ENCODE data around the gene OBI1. TPM values are rescaled to one million over a fixed set of nuclear protein-coding genes. Genes with fewer than 3 reads are reported as not detected.

The OBI1 gene
- total and polyA plus RNA-seq, 9 of the 15 experiments (the other 6 are each of a cell fraction or from before 2014, with no cell fraction given): 8.7 to 18.4 (median 14.2) TPM

GRCh38 chr13:78658630-78659449 is at the start of gene OBI1 (continued):
- TF ChIP-seq NCOA1 (IDR thresholded peaks at IDR 0.05; ENCODE audit: low read depth) (no peak), POLR2B (IDR thresholded peaks at IDR 0.05; ENCODE audit: low read depth, partially characterized antibody) (peak; percentile 64)

GRCh38 chr13:78701383-78701782 is 42.4 kb upstream of the OBI1 start:
- H3K9ac ChIP-seq (ENCODE audit: insufficient read depth in 1 of 2, low read depth in 2 of 2, low read length in 2 of 2): no peak overlapping the region
- BruUV-seq (replicated peaks): no TSS peak
- POLR2A ChIA-PET: no interaction called here
- WGBS (ENCODE audit: insufficient coverage, low coverage, missing lambda C conversion rate): 0% methylated on average over 1 of the region's 1 CpG
- H3K36me3 ChIP-seq (ENCODE audit: control insufficient read depth, insufficient read depth, low read length): no peaks in the 10 kb centered on the region
- CTCF ChIA-PET (ENCODE audit: low intra/inter-chr PET ratio): no interaction called here
- in situ Hi-C loops (cut with MboI) (no loop called here), intact Hi-C loops (cut with micrococcal nuclease) (loop anchor here (10.0 kb wide), 1 partner anchor 387 kb away; no protein-coding TSS in a partner anchor)
- ATAC-seq: no peak
- H3K27me3 ChIP-seq (ENCODE audit: control insufficient read depth in 2 of 2, insufficient read depth in 2 of 2, low read length in 2 of 2): no peaks in the 10 kb centered on the region
- no peaks in the 10 kb centered on the region for H3K4me1 ChIP-seq (replicated peaks in 1 of 2; ENCODE audit: control insufficient read depth in 2 of 2, insufficient read depth in 2 of 2, low read length in 2 of 2)
- no peaks in the 10 kb centered on the region for H3K9me3 ChIP-seq (replicated peaks; ENCODE audit: control insufficient read depth, insufficient read depth, low read depth, low read length)
- H3K9me1 ChIP-seq (ENCODE audit: control insufficient read depth, insufficient read depth, low read length): no peaks in the 10 kb centered on the region
- no peak overlapping the region for H3K27ac ChIP-seq (ENCODE audit: extremely low read depth, low read depth, low read length)
- H3K4me3 ChIP-seq: no peak overlapping the region
- DNase-seq (ENCODE audit: extremely low read depth in 1 of 4, low spot score in 3 of 4): no peak
- no peak for TF ChIP-seq E2F3 (CRISPR knock-in tag; IDR thresholded peaks at IDR 0.05)
- TF ChIP-seq RBM25 (IDR thresholded peaks at IDR 0.05; ENCODE audit: low read depth, low read length, severe bottlenecking): no peak
- no peak for TF ChIP-seq ZNF253 (CRISPR knock-in tag; conservative IDR thresholded peaks at IDR 0.05)
- TF ChIP-seq ZNF3 (CRISPR knock-in tag; IDR thresholded peaks at IDR 0.05): no peak
- TF ChIP-seq ETV1 (tag; conservative IDR thresholded peaks at IDR 0.05; ENCODE audit: low read depth): no peak
- no peak for TF ChIP-seq ZBTB9 (CRISPR knock-in tag; IDR thresholded peaks at IDR 0.05)
- no peak for TF ChIP-seq ATF3 (IDR thresholded peaks at IDR 0.05)
- TF ChIP-seq ATF3 (CRISPR knock-in tag; conservative IDR thresholded peaks at IDR 0.05): no peak
- no peak for TF ChIP-seq POLR2G (IDR thresholded peaks at IDR 0.05; ENCODE audit: low read depth, low read length)
- TF ChIP-seq KAT2B (IDR thresholded peaks at IDR 0.05; ENCODE audit: low read depth, low read length): no peak
- no peaks in the 10 kb centered on the region for H4K20me1 ChIP-seq (replicated peaks; ENCODE audit: control insufficient read depth, insufficient read depth, low read length)
- FAIRE-seq: no peak
- H3K4me2 ChIP-seq (ENCODE audit: insufficient read depth, low read length): no peak overlapping the region
- no peak overlapping the region for H2AFZ ChIP-seq (ENCODE audit: low read depth, low read length)
- no peaks in the 10 kb centered on the region for H3K79me2 ChIP-seq (ENCODE audit: control insufficient read depth, insufficient read depth, low read length)

All from K562 (cell line).